ENCODE data around the gene SEMA4F.

GRCh38 chr2:74646834-74647482 lies 7.1 kb upstream of the SEMA4F start:
- TF ChIP-seq EZH2phosphoT487 (IDR thresholded peaks at IDR 0.05; ENCODE audit: insufficient read depth, low read depth): no peak
- TF ChIP-seq EZH2 (IDR thresholded peaks at IDR 0.05; ENCODE audit: insufficient read depth, poor library complexity, severe bottlenecking): no peak
